ENCODE results near the gene KBTBD4.
"Not testable (repeated sequence)": the region's sequence is repeated elsewhere in the genome, so short reads cannot be mapped to it uniquely, and the experiment has no call there.

The KBTBD4 gene

DNA sequence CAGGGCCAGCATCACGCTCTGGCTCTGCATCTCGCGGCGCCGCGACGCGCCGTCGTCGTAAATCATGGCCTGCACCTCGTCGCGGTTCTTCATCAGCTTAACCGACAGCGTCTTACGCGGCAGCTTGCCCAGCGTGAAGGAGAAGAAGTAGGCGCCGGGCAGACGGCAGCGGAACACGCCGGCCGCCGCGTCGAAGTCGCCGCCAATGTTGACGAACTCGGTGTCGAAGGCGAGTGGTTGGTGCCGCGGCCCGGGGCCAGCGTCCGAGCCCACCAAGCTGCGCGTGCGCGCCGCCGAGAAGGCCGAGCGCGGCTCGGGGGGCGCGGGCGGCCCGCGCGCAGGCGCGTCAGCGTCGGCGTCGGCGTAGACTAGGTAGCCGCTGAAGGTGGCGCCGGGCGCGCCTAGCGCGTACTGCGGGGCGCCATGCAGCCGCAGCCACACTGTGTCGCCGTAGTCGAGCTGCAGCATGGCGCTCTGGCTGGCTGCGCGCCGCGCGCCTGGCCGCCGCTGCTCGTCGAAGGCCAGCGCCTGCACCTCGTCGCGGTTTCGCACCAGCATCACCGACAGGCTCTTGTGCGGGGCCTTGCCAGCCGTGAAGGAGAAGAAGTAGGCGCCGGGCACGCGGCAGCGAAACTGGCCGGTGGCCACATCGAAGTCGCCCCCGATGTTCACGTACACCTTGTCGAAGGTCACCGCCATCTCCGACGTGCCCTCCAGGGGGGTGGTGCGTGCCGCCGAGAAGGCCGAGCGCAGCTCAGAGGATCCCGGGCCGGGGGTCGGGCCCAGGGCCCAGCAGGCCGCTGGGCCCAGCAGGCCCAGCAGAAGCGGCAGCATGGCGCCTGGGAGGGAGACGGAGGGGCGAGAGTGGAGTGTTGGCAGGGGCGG is 11.4 kb upstream of the KBTBD4 start:
- DNase-seq (ENCODE audit: low read depth, low spot score) = no peak

DNA sequence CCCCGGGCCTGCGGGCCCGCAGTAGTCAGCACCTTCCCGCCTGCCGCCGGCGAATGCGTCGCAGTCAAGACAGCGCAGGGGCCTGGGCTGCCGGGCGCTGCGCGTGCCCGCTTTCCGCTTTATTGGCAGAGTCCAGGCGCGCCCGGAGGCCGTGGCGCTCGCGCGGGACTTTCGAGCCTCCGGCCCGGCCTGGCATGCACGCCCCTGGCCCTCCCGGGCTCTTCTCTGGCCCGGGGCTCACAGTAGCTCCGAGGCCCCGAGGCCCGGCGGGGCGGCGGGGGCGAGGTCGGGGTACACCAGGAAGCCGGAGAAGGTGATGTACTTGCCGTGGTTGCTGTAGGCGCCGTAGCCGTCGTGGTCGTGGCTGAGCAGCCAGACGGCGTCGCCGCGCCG is 10.8 kb upstream of the KBTBD4 start:
- DNase-seq (ENCODE audit: low read depth, low spot score) = no peak

DNA sequence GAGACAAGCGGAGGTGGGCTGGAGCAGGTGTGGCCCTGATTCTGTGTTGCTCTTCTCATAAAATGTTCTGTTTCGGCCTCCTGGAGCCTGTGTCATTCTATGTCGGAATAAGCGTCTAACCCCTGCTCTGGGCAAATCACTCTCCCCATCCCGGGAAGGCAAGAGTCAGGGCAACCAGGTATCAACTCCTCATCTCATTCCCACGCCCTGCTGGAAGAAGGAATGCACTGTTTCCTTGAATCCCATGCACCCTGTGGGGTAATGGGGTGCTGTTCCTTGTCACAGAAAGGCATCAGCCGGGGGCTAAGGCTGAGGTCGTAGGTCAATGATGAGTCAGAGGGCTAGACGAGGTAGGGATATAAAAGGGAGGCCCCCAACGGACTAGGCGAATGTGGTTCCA is 10.3 kb upstream of the KBTBD4 start:
- no peak for DNase-seq (ENCODE audit: low read depth, low spot score)

DNA sequence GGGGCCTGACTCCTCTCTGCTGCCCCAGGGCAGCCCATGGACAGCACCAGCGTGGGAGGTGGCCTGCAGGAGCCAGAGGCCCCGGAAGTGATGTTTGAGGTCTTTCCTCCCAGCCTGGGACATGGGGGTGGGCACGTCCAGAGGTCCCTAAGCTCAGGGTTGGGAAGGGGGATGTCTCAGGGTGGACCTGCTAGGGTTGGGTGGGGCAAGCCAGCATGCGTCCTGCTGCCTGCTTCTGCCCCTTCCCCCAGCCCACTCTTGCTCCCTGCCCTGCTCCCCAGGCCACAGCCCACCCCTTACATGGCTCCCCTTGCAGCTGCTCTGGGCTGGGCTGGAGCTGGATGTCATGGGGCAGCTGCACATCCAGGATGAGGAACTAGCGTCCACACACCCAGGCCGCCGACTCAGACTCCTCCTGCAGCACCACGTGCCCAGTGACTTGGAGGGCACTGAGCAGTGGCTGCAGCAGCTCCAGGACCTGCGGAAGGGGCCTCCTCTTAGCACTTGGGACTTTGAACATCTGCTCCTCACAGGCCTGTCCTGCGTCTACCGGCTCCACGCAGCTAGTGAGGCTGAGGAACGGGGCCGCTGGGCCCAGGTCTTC is 9.1 kb upstream of the KBTBD4 start:
- DNase-seq (ENCODE audit: low read depth, low spot score) = no peak

DNA sequence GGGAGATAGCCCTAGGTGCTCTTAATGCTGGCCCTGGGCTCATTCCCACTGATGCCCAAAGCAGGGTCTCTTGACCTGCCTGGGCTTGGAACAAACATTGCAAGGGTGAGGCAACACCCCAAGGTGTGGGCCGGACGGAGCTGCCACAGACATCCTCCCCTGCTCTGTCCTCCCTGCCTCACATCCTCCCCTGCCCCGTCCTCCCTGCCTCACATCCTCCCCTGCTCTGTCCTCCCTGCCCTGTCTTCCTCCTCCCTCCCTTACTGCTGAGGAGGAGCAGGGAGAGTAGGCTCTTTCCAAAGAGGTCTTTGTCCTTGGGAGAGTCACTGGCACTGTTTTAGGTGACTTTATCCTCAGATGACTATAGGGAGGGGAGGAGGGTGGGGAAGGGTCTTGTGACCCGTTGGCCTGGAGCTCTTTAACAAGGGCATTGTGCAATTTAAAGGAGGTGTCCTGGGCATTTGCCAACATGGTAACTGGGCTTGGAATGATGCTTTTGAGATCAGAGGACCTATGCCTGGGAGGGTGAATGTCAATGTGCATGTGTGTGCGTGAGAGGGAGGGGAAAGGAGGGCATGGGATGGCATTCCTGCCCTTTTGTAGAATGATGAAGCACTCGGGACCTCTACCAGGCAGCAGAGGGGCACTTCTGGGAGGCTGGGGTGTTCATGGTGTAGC is 8.4 kb upstream of the KBTBD4 start:
- no peak for DNase-seq (ENCODE audit: low read depth, low spot score)

- DNase-seq (ENCODE audit: low read depth, low spot score) = no peak
Observed at GRCh38 chr11:47586098-47586855, 7.5 kb upstream of the KBTBD4 start, which contains the start of gene FAM180B. Gene FAM180B (plus strand): TSS chr11:47586678. CDS start chr11:47586769, 91 bp downstream.

DNA sequence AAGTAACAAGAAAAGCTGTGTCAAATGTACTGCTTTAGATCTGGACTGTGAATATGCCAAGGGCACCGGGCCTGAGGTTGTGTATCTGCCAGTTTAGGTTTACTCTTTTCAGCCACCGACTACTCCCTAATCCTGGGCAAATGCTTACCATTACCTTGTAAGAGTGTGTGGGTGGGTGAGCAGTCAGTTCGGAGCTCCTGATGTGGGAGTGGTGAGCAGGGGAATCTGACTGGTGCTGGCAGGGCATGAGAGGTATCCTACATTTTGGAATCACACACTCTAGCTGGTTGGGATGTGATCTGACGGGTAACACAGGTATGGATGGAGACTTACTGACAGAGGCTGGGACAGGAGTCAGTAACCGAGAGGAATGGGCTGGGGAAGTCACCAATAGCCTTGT is 5.1 kb upstream of the KBTBD4 start:
- DNase-seq (ENCODE audit: low read depth, low spot score) = no peak

DNA sequence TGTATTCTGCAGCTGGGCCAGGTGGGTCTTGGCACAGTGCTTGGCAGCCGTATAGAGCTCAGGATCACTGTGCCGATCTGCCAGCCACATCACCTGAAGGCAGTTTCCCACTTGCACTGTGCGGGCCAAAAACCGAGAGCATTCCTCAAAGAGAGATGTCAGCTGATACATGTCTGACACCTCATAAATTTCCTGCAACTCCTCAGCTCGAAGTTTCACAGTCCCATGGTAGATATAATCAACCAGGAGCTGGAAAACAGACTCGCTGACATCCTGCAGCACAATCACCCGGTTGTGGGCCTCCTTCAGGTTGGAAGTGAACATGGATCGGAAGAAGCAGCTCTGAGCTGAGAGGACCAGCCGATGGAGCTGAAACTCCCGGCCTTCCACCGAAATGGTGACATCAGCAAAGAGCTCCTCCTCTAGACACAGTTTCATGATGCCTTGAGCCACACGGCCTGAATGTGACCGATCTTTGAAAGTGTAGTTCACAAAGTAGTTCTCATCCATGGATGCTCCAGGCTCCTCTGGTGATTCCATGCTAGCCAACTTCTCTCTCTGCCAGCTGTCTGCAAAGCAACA is 1.2 kb downstream of the KBTBD4 start:
- DNase-seq (ENCODE audit: low read depth, low spot score) = no peak

DNA sequence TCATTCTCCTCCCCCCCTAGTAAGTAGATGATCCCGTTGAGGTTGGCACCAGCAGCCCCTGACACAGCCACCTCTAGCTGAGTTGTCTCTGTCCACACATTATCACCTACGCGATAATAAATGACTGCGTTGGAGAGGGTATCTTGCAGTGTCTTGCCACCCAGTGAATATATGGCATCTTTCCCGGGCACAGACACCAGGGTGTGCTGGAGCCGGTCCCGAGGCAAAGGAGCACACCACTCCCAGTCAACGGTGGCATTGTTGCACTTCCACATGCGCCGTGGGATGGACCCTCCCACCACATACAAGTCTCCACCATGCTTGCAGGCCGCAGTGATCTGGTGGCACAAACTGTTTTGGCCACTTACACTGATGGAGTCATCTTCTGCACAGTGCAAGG is 5.4 kb downstream of the KBTBD4 start:
- DNase-seq (ENCODE audit: low read depth, low spot score) = no peak

GRCh38 chr11:47572715-47573255 is 6.0 kb downstream of the KBTBD4 start:
- no peak for DNase-seq (ENCODE audit: low read depth, low spot score)

DNA sequence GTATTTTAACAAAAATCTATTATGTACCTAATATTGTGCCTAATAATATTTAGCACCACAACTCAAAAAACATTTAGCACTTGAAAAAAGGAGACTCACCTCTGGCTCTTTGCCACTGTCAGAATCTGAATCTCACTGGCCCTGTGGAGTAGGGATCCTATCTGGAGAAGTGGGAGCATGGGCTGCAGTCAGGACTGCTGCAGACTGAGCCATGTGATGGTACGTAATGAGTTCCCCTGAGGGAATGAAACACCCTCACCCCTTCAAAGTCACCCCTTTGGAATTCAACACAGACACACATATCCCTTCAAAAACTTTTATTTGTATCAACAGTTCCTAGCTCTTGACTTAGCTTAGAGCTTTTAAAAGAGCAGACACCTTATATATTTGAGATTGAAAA is 6.9 kb downstream of the KBTBD4 start:
- no peak for DNase-seq (ENCODE audit: low read depth, low spot score)

DNA sequence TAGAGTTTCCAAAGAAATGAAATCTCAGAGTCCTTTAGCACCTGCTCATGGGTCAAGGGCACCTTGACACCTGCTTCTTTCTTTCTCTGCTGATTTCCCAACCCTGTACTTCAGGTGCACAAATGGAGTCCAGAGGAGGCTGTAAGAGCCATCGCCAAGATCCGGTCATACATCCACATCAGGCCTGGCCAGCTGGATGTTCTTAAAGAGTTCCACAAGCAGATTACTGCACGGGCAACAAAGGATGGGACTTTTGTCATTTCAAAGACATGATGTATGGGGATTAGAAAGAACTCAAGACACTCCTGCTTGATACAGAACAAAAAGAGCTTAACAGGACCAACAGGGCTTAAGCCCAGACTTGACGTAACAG is 7.4 kb downstream of the KBTBD4 start:
- DNase-seq (ENCODE audit: low read depth, low spot score) = no peak

- no peak for DNase-seq (ENCODE audit: low read depth, low spot score)
Observed at GRCh38 chr11:47570651-47571356, 8.0 kb downstream of the KBTBD4 start.

- no peak for DNase-seq (ENCODE audit: low read depth, low spot score)
Observed at GRCh38 chr11:47569646-47570045, 9.1 kb downstream of the KBTBD4 start.

- DNase-seq (ENCODE audit: low read depth, low spot score) = no peak
Observed at GRCh38 chr11:47566149-47566698, 12.5 kb downstream of the KBTBD4 start.

- no peak for DNase-seq (ENCODE audit: low read depth, low spot score)
Observed at GRCh38 chr11:47565340-47566148, 13.2 kb downstream of the KBTBD4 start, which contains the start of gene PTPMT1. Gene PTPMT1 (plus strand): TSS chr11:47565599. CDS start chr11:47565623, 24 bp downstream.

DNA sequence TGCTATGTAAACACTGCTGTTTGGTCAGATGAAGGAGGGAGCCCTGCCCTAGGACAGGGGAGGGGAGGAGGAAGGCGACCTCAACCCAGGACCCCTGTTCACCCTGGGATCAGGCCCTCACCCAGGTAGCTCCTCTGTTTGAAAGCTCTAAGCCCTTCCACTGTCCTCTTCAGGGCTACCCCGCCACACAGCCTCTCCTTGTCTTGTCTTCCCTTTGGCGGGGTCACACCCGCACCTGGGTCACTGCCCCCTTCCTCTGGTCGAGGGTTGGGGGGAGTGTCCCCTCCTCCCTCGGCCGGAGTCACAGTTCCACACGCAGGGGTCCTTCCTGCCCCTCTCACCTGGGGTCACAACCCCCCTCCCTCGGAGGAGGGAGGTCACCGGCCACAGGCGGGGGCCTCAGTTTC is 13.8 kb downstream of the KBTBD4 start:
- no peak for DNase-seq (ENCODE audit: low read depth, low spot score)

GRCh38 chr11:47564366-47564765 is 14.4 kb downstream of the KBTBD4 start:
- not testable (repeated sequence) for DNase-seq (ENCODE audit: low read depth, low spot score)

DNA sequence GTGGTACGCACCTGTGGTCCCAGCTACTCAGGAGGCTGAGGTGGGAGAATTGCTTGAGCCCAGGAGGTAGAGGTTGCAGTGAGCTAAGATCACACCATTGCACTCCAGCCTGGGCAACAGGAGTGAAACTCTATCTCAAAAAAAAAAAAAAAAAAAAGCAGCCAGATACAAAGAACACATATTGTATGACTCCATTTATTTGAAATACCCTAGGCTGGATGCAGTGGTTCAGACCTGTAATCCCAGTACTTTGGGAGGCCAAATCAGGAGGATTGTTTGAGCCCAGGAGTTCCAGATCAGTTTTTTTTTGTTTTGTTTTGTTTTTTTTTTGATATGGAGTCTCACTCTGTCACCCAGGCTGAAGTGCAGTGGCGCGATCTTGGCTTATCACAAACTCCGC is 16.4 kb downstream of the KBTBD4 start:
- not testable (repeated sequence) for DNase-seq (ENCODE audit: low read depth, low spot score)
